ENCODE results near the gene TTC8. TPM values are rescaled to one million over a fixed set of nuclear protein-coding genes. Genes with fewer than 3 reads are reported as not detected.
A peak's percentile ranks its signal among the peaks of the same experiment; 100 is the strongest.

Gene TTC8
- total and polyA plus RNA-seq, 7 donors, result 1.6 to 4.7 (median 3.0) TPM

GRCh38 chr14:88866305-88866704, 41.9 kb downstream of the TTC8 start:
- ATAC-seq, result no peak
- Histone ChIP-seq H3K27me3 (ENCODE audit: insufficient read depth in 3 of 3, low read length in 2 of 3) (no peaks in the 10 kb centered on the region), H3K9me3 (no peaks in the 10 kb centered on the region), H3K36me3 (ENCODE audit: insufficient read depth in 1 of 2, low read depth in 1 of 2) (no peaks in the 10 kb centered on the region), H3K27ac (no peak overlapping the region), H3K4me1 (no peaks in the 10 kb centered on the region), H3K4me3 (no peak overlapping the region)
- 85 to 93% (median 90%) methylated on average over 3 of the region's 3 CpGs for WGBS, 3 donors
- no peak for TF ChIP-seq CTCF (IDR thresholded peaks at IDR 0.05)
- DNase-seq, result no peak
- intact Hi-C loops (cut with DNase I), result loop anchor here (10.0 kb wide), 2 partner anchors 192 to 372 kb away; no protein-coding TSS in a partner anchor

- Histone ChIP-seq H3K4me1 (no peaks in the 10 kb centered on the region), H3K9me3 (no peaks in the 10 kb centered on the region), H3K27me3 (ENCODE audit: insufficient read depth in 3 of 3, low read length in 2 of 3) (no peaks in the 10 kb centered on the region), H3K27ac (no peak overlapping the region), H3K36me3 (ENCODE audit: insufficient read depth in 1 of 2, low read depth in 1 of 2) (no peaks in the 10 kb centered on the region), H3K4me3 (no peak overlapping the region)
- intact Hi-C loops (cut with DNase I), result loop anchor here (2.0 to 10.0 kb wide), 3 partner anchors 194 to 374 kb away; no protein-coding TSS in a partner anchor
- ATAC-seq (no peak), DNase-seq (no peak)
- peak; percentile 26 for TF ChIP-seq CTCF (IDR thresholded peaks at IDR 0.05)
These were observed 44.2 kb downstream of the TTC8 start for GRCh38 chr14:88868558-88869159.

GRCh38 chr14:88870777-88871176, 46.3 kb downstream of the TTC8 start:
- 83 to 88% (median 85%) methylated on average over 7 of the region's 7 CpGs for WGBS, 3 donors
- H3K36me3 ChIP-seq (ENCODE audit: insufficient read depth in 1 of 2, low read depth in 1 of 2), result no peaks in the 10 kb centered on the region
- DNase-seq, result no peak
- H3K4me1 ChIP-seq, result no peaks in the 10 kb centered on the region
- H3K27ac ChIP-seq, result no peak overlapping the region
- no peak for ATAC-seq
- intact Hi-C loops (cut with DNase I), result no loop called here
- no peak for TF ChIP-seq CTCF (IDR thresholded peaks at IDR 0.05)
- no peak overlapping the region for H3K4me3 ChIP-seq
- no peaks in the 10 kb centered on the region for H3K9me3 ChIP-seq
- H3K27me3 ChIP-seq (ENCODE audit: insufficient read depth in 3 of 3, low read length in 2 of 3), result no peaks in the 10 kb centered on the region

- DNase-seq (no peak), ATAC-seq (no peak)
- H3K27me3 ChIP-seq (ENCODE audit: insufficient read depth in 3 of 3, low read length in 2 of 3), result no peaks in the 10 kb centered on the region
- no peaks in the 10 kb centered on the region for H3K36me3 ChIP-seq (ENCODE audit: insufficient read depth in 1 of 2, low read depth in 1 of 2)
- H3K4me1 ChIP-seq, result no peaks in the 10 kb centered on the region
- intact Hi-C loops (cut with DNase I), result no loop called here
- TF ChIP-seq CTCF (IDR thresholded peaks at IDR 0.05), result no peak
- H3K27ac ChIP-seq, result no peak overlapping the region
- no peak overlapping the region for H3K4me3 ChIP-seq
- 73 to 80% (median 79%) methylated on average over 3 of the region's 3 CpGs for WGBS, 3 donors
- H3K9me3 ChIP-seq, result no peaks in the 10 kb centered on the region
These were observed 47.0 kb downstream of the TTC8 start for GRCh38 chr14:88871429-88871828.

GRCh38 chr14:88872976-88873375, 48.5 kb downstream of the TTC8 start:
- H3K27ac ChIP-seq, result no peak overlapping the region
- TF ChIP-seq CTCF (IDR thresholded peaks at IDR 0.05), result no peak
- intact Hi-C loops (cut with DNase I), result no loop called here
- no peak overlapping the region for H3K4me3 ChIP-seq
- no peak for DNase-seq
- 67 to 71% (median 68%) methylated on average over 3 of the region's 3 CpGs for WGBS, 3 donors
- H3K9me3 ChIP-seq, result no peaks in the 10 kb centered on the region
- H3K36me3 ChIP-seq (ENCODE audit: insufficient read depth in 1 of 2, low read depth in 1 of 2), result no peaks in the 10 kb centered on the region
- no peak for ATAC-seq
- H3K4me1 ChIP-seq, result no peaks in the 10 kb centered on the region
- H3K27me3 ChIP-seq (ENCODE audit: insufficient read depth in 3 of 3, low read length in 2 of 3), result no peaks in the 10 kb centered on the region
